Measurements from ENCODE around the gene BOLA2.
"Not testable (repeated sequence)": the region's sequence is repeated elsewhere in the genome, so short reads cannot be mapped to it uniquely, and the experiment has no call there.

The BOLA2 gene

GRCh38 chr16:29454269-29454668 is at the start of gene BOLA2, which contains the start of gene SLX1B:
BOLA2 (minus strand) TSS chr16:29454351; CDS start chr16:29454253, 98 bp downstream.
SLX1B (plus strand) TSS chr16:29454533.
- DNase-seq (ENCODE audit: low read depth in 1 of 2, low spot score in 1 of 2): not testable (repeated sequence)

GRCh38 chr16:29482276-29482675 is 28.1 kb upstream of the BOLA2 start:
- peak in 1 of 2 donors; percentile 1 for DNase-seq (ENCODE audit: low read depth in 1 of 2, low spot score in 1 of 2)

- DNase-seq (ENCODE audit: low read depth in 1 of 2, low spot score in 1 of 2): not testable (repeated sequence)
Observed at GRCh38 chr16:29472065-29472464, 17.9 kb upstream of the BOLA2 start.

- DNase-seq (ENCODE audit: low read depth in 1 of 2, low spot score in 1 of 2): peak; percentile 2 to 11
Observed at GRCh38 chr16:29469660-29470059, 15.5 kb upstream of the BOLA2 start.

DNA sequence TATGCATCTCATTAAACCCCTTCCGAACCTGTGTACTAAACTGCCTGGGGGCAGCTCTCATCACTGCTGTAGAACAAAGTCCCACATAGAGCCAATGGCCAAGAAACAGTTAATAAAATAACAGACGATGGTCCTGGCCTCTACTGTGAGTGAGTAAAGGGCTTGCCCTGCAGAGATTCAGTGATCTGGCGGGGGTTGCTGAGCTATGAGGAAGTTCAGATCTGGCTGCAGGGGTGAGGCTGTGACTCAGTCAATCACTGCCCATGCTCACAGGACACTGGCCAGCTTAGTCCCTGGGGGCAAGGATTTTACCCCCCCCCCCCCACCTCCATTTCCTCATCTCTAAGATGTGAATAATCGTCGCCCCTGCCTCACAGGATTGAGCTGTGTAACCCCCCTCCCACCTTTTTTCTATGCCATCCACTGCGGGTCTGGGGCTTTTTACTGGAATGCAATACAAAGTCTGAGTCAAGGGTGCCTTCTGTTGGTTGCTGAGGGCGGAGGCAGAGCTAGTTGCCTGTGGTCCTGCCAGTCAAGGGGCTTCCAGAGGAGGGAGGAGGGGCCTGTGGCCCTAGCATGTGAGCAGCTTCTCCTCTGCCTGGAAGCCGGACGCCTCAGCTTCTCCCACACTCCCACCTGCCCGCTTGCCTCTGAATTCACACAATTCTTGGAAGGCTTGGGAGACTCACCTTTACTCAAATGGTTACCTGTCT is 13.7 kb upstream of the BOLA2 start:
- DNase-seq (ENCODE audit: low read depth in 1 of 2, low spot score in 1 of 2): not testable (repeated sequence)

DNA sequence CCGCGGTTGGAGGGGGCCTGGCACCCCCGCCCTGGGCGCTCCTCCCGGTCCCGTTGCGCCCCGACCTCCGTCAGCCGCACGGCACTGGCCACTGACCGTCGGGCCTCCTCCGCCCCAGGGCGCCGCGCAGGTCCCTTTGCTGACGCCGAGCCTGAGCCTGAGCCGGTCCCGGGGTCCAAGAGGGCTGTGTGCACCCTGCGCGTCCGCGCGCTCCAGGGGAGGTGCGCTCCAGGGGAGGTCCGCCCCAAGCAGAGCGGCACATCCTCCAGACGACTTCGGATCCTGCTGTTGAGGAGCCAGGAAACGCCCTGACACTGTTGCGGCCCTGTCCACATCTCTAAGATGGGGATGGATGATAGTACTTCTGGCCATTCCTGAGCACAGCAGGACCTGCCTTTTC is 12.8 kb upstream of the BOLA2 start:
- DNase-seq (ENCODE audit: low read depth in 1 of 2, low spot score in 1 of 2): not testable (repeated sequence)

GRCh38 chr16:29465985-29466824 is 12.1 kb upstream of the BOLA2 start:
- not testable (repeated sequence) for DNase-seq (ENCODE audit: low read depth in 1 of 2, low spot score in 1 of 2)

DNA sequence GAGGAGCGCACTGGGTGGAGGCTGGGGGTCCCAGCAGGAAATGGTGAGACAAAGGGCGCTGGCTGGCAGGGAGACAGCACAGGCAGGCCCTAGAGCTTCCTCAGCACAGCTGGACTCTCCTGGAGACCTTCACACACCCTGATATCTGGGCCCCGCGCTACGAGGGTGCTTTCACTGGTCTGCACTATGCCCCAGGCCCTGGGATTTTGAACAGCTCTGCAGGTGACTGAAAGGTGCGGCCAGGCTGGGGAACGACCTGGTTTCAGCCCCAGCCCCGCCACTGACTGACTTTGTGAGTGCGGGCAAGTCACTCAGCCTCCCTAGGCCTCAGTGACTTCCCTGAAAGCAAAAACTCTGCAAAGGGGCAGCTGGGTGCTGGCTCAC is 6.5 kb upstream of the BOLA2 start:
- DNase-seq (ENCODE audit: low read depth in 1 of 2, low spot score in 1 of 2): not testable (repeated sequence)

GRCh38 chr16:29459706-29460646 is 5.8 kb upstream of the BOLA2 start, which contains the start of gene SULT1A4:
SULT1A4 (plus strand) TSS chr16:29459913; CDS start chr16:29461386, 1,473 bp downstream.
- DNase-seq (ENCODE audit: low read depth in 1 of 2, low spot score in 1 of 2): not testable (repeated sequence)

DNA sequence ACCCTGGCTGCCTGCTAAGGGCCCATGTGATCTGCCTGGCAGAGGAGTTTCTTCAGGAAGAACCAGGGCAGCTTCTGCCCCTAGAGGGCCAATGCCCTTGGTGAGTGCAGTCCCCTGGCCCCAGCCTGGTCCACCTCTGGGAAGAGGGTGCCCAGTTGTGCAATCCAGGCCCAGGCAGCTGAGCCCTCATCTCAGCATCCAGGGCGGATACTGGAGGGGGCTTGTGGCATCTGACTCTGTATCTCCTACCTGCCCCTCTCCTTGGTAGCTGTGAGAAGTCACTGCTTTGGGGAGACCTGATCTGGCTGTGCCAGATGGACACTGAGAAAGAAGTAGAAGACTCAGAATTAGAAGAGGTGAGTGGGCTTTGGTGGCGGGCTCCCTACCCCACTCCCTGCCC is 3.5 kb upstream of the BOLA2 start:
- DNase-seq (ENCODE audit: low read depth in 1 of 2, low spot score in 1 of 2): not testable (repeated sequence)

GRCh38 chr16:29454828-29455227 is 677 bp upstream of the BOLA2 start:
- DNase-seq (ENCODE audit: low read depth in 1 of 2, low spot score in 1 of 2): not testable (repeated sequence)

DNA sequence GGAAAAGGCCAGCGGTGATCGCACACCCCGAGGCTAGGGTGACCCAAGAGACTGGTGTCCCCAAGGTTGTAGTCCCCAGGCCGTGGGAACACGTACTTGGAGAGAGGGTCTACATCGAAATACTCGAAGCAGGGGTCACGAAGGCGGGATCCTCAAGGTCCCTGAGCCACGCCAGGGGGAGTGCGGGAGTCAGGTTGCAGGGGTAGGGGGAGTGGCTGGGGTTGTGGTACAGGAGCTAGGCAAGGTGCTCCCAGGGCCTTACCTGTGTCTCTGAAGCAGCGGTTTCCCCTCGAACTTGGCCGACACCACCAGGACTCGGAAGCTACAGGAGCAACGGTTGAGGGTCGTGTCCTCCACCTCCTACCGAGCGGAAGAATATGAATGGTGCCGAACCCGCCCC is 397 bp downstream of the BOLA2 start:
- not testable (repeated sequence) for DNase-seq (ENCODE audit: low read depth in 1 of 2, low spot score in 1 of 2)

- DNase-seq (ENCODE audit: low read depth in 1 of 2, low spot score in 1 of 2): not testable (repeated sequence)
Observed at GRCh38 chr16:29425390-29425789, 28.8 kb downstream of the BOLA2 start.

- not testable (repeated sequence) for DNase-seq (ENCODE audit: low read depth in 1 of 2, low spot score in 1 of 2)
Observed at GRCh38 chr16:29423587-29423986, 30.6 kb downstream of the BOLA2 start.

GRCh38 chr16:29405249-29405648 is 48.9 kb downstream of the BOLA2 start:
- not testable (repeated sequence) for DNase-seq (ENCODE audit: low read depth in 1 of 2, low spot score in 1 of 2)
